NOMO-1 treated with DMSO at 0.1 percent for 48 hours (cell line): Measurements from ENCODE around the gene NKRF.

ENCODE experiments used
- DNase-seq: peaks from one replicate; lab custom pipeline; 2025; ENCODE audit not compliant: unreplicated experiment; lab: John Stamatoyannopoulos, UW

The NKRF gene

GRCh38 chrX:119614776-119615175 is 8.6 kb upstream of the NKRF start:
- no peak for DNase-seq

GRCh38 chrX:119607018-119607389 is 780 bp upstream of the NKRF start:
- DNase-seq = no peak

GRCh38 chrX:119605464-119606279 is 552 bp downstream of the NKRF start:
- DNase-seq = no peak

GRCh38 chrX:119604766-119605463 is 1.3 kb downstream of the NKRF start:
- no peak for DNase-seq

GRCh38 chrX:119602701-119603255 is 3.4 kb downstream of the NKRF start:
- DNase-seq = no peak

- no peak for DNase-seq
Measured at GRCh38 chrX:119589810-119590209, 16.4 kb downstream of the NKRF start.

GRCh38 chrX:119583431-119584059 is 22.7 kb downstream of the NKRF start:
- no peak for DNase-seq

GRCh38 chrX:119579414-119579813 is 26.8 kb downstream of the NKRF start:
- DNase-seq = no peak

GRCh38 chrX:119574394-119575266 is 31.6 kb downstream of the NKRF start, which contains the start of gene UBE2A:
UBE2A (plus strand) TSS chrX:119574563; CDS start chrX:119574712, 149 bp downstream.
- DNase-seq = peak; percentile 76

GRCh38 chrX:119573840-119574393 is 32.3 kb downstream of the NKRF start:
- DNase-seq = peak; percentile 5

- no peak for DNase-seq
Measured at GRCh38 chrX:119573222-119573621, 33.0 kb downstream of the NKRF start.

- DNase-seq = no peak
Measured at GRCh38 chrX:119570351-119570835, 35.8 kb downstream of the NKRF start.

- peak; percentile 97 for DNase-seq
Measured at GRCh38 chrX:119565107-119565663, 41.0 kb downstream of the NKRF start, which contains the start of gene STEEP1. STEEP1 (minus strand) TSS chrX:119565409; CDS start chrX:119565355, 54 bp downstream.

GRCh38 chrX:119552508-119552907 is 53.7 kb downstream of the NKRF start:
- no peak for DNase-seq

GRCh38 chrX:119549327-119550016 is 56.8 kb downstream of the NKRF start:
- DNase-seq = no peak

- no peak for DNase-seq
Measured at GRCh38 chrX:119541188-119541587, 65.0 kb downstream of the NKRF start.

- DNase-seq = peak; percentile 8
Measured at GRCh38 chrX:119539872-119540271, 66.4 kb downstream of the NKRF start.
